Measurements from ENCODE around the gene TCF12.
"Not testable (repeated sequence)": the region's sequence is repeated elsewhere in the genome, so short reads cannot be mapped to it uniquely, and the experiment has no call there.

Gene TCF12

GRCh38 chr15:57147621-57148020 lies 229.2 kb downstream of the TCF12 start:
- DNase-seq, result no peak

- DNase-seq, result no peak
Measured at GRCh38 chr15:57148262-57148661, 229.8 kb downstream of the TCF12 start.

DNA sequence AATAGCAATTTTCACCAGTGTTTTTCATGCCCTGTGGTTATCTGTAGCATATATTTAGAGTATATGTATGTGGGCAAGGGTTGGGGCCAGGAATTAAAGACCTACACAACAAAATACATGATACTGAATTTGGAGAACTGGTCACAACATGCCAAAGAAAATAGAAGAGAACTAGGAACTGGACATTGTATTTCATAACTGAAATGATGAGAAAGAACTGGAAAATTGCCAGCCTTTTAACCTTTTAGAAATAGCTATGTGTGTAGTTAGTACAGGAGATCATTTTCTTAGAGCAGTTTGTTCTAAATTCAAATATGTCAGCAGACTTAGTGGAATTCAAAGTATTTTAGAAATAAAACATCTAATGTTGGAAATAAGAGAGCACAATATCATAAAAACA lies 230.8 kb downstream of the TCF12 start:
- DNase-seq, result no peak

DNA sequence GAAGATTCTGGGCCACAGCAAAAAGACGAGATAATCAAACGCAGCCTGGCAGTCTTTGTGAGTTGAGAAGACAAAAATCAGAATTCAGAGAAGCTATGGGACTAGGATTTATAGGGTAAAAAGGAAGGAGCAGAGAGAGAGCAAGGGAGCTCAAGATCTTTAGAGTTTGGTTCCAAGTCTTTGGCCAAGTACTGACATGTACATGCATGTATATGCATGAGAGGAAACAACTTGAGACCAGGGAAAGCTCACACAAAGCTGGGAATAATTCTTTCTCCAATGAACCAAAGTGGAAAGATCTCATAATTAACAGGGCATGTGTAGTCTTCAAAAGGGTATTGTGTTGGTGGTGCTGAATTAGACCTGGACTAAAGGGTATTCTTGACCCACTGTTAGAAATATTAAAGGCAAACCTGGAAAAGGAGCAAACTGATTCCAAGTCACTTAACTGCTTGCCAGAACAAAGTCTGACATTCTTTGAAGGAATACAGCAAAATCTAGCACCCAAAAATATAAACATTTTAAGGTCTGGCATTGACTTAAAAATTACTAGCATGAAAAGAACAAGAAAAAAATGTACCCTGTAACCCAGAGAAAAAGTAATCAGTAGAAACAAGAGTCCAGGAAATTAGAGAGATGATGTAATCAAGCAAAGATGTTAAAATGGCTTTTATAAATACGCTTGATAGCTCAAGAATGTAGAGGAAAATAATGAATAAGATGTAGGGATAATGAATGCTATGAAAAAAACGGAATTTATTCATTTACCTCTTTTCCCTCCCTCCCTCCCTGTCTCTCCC lies 231.8 kb downstream of the TCF12 start:
- DNase-seq, result no peak

GRCh38 chr15:57150866-57151203 lies 232.4 kb downstream of the TCF12 start:
- not testable (repeated sequence) for DNase-seq

DNA sequence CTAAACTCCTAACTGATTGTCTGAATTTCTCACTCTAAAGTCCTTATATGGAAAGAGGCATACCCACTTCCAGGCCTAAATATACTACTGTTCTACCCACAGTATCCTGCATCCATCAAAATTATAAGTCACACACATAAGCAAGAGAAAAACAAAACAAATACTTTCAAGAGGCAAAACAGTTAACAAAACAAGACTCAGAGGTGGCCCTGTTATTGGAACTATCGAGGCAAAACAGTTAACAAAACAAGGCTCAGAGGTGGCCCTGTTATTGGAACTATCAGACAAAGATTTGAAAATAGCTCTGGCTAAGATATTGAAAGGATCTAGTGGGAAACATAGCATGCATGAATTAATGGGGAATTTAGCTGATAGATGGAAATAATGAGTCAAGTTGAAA lies 233.7 kb downstream of the TCF12 start:
- no peak for DNase-seq

DNA sequence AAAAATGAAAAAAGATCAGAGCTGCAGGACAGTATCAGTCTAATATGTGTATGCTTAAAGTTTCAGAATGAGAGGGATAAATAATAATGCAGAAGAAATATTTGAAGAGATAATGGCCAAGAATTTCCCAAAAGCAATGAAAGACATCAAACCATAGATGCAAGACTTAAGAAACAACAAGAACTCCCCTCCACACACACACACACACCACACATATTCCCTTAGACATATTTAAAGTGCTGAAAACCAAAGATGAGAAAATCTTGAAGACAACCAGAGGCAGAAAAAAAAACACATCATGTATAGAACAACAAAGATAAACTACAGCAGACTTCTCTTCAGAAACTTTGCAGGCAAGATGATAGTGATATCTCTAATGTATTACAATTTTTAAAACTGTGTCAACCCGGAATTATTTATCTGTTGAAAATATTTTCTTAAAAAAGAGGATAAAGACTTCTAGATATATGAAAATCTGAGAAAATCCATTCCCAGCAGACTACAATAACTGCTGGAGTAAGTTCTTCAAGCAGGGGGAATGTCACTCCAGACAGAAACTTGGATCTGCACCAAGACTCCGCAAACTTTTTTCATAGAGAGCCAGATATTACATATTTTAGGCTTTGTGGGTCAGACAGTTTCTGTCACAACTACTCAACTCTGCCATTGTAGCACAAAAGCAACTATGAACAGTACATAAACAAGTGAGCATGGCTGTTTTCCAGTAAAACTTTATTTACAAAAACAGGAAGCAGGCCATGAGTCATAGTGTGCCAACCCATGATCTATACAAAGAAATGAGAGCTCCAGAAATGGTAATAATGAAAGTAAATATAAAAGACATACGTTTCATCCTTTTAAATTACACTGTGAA lies 234.5 kb downstream of the TCF12 start:
- DNase-seq, result no peak

- DNase-seq, result no peak
Measured at GRCh38 chr15:57156210-57156884, 237.9 kb downstream of the TCF12 start.

GRCh38 chr15:57158589-57158988 lies 240.1 kb downstream of the TCF12 start:
- DNase-seq, result no peak

DNA sequence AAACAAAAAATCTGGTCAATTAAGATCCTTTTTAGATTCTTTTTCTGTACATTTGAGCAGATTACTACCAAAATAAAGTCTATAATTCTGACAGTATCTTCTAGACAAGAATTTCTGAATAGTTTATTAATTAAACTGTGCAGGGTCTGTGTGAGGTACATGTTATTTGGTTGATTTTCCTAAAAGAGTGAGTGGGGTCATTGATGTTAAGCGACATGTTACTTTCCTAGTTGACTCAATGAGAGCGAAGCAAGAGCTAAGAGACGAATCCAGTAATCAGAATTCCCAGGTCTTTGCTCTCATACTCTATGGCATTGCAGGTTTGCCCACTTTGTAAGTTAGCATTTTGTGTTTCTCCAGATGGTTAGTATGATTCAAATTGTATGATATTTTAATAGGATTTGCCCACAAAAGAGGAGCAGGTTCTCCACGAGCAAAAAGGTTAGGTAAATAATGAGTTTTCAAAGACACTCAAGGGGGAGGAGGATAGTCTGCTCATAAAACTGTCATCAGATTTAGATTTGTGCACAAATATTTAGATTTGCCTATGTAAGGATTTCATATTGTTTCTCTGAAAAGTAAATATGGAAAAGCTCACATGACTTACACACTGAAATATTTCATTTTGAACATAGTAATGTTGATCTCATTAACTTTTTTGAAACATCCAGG lies 240.7 kb downstream of the TCF12 start:
- no peak for DNase-seq

DNA sequence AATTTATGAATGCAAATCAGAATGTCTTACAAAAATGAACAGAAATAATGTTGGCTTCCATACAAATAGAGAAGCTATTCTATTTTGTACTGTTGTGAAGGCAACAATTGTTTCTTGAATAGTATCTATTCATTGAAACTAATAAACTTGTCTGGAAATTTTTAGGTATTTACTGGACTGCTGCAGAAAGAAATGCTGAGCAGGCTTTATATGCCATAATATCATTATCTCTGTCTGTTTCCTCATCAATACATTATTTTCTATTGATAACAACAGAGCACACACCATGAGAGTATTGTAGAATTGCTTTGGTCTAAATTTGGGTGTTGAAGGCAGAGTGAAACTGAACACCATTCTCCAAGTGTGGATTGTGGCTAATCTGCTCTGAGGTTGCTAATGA lies 241.3 kb downstream of the TCF12 start:
- DNase-seq, result no peak

DNA sequence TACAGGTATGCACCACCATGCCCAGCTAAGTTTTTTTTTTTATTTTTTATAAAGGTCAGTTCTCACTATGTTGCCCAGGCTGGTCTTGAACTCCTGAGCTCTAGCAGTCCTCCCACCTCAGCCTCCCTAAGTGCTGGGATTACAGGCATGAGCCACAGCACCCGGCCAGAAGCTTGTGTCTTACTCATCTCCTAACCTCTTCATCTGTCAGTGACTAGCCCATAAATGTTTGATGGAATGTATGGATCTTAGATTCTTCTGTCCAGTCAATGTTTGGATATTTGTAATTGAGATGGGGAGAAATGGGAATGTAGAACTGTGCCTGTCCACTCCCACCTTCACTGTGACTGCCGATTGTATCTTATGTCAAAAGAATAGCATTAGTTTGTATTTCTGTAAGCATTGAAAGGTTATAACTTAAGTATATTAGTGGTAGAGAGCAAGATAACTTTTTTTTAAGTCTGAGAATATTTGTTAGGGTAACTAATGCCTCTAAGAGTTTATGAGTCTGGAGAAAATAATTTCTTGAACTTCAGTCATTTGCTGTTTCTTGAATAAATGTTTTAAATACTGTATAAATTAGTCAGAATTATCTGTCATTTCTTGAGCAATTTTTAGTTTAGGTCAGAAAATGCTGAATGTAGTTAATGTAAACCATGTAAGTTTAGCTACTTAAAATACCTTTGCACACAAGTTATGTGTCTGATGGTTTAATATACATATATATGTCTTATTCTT lies 242.5 kb downstream of the TCF12 start:
- DNase-seq, result no peak

DNA sequence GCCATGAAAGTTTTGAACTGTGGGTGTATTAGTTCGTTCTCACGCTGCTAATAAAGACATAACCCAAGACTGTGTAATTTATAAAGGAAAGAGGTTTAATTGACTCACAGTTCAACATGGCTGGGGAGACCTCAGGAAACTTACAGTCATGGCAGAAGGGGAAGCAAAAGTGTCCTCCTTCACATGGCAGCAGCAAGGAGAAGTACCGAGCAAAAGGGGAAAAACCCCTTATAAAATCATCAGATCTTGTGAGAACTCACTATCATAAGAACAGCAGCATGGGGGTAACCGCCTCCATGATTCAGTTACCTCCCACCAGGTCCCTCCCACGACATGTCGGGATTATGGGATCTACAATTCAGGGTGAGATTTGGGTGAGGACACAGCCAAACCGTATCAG lies 245.8 kb downstream of the TCF12 start:
- not testable (repeated sequence) for DNase-seq

DNA sequence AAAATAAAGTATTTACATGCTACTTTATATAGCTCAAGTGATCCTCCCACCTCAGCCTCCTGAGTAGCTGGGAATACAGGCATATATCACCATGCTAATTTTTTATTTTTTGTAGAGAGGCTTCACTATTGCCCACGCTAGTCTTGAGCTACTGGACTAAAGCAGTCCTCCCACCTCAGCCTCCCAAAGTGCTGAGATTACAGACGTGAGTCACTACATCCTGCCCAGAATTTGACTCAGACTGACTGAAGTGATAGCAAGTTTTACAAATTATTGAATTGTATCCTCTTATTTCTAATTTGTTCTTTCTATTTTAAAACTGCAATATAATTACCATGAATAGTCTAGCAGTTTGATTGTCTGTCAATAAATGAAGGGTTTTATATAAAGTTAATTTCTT lies 247.5 kb downstream of the TCF12 start:
- DNase-seq, result no peak

GRCh38 chr15:57167821-57168395 lies 249.5 kb downstream of the TCF12 start:
- DNase-seq, result no peak

DNA sequence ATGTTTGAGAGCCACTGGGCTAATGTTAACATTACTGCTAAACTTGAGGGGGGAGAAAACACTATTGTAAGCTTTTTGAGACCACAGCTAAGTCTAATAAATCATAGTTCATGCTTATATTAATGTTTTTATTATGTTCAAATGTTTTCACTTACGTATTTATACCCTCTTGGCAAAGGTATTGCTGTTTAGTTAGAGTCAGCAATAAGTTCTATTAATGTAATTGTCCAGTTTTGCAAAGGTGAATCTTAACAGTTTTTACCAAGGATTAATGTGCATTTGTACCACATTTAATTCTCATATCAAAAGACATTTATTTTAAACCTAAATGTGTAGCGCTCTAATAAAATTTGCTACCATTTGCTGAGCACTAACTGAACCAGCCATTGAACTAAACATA lies 251.2 kb downstream of the TCF12 start:
- DNase-seq, result no peak

GRCh38 chr15:57171426-57171825 lies 253.0 kb downstream of the TCF12 start:
- no peak for DNase-seq

- no peak for DNase-seq
Measured at GRCh38 chr15:57172925-57173324, 254.5 kb downstream of the TCF12 start.

GRCh38 chr15:57183041-57183440 lies 264.6 kb downstream of the TCF12 start:
- no peak for DNase-seq

DNA sequence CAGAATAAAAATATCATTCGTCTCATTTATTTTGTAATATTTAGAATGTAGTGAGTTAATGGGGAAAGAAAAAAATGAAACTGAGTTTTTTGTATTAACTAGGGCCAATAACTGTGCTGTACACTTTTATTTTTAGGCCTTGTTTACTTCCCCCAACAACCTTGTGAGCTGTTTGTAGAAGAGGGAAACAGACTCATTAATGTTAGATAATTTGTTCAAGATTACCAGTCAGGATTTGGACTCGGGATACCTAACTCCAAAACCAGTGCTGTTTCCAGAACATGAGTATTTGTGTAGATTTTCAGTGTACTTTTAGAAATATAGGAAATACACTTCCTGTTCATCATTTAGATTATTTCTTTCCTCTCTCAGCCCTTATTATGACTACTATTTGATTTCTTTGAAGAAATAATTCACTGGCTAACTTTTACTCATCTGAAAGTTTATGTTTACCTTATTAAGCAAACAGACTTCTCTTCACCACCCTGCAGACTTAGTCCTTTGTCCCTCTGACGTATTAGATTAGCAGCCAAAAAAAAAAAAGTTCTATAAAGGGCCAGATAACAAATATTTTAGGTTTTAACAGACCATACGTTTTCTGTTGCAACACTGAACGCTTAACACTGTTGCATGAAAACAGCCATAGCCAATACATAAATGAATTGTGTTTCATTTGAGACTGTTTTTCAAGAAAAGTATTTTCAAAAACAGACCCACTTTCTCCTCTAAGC lies 265.3 kb downstream of the TCF12 start:
- DNase-seq, result no peak

DNA sequence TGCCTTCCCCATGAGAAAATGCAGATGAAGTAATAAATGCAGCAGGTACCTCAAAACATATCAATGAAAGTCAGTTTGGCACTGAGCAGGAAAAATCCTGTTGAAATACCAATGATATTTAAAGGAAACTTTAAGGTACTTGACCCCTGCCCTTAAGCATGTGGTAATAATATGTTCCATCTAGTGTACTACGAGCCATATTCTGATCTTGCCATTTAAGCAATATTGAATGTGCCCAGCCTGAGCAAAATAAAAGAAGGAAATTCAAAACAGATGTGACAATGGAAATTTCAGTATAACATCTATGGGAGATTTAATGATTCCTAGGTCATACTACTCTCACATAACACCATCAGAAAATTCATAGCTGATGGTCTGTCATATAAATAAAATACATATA lies 266.1 kb downstream of the TCF12 start:
- no peak for DNase-seq

Data from activated effector memory CD4-positive, alpha-beta T cell treated with anti-CD3 and anti-CD28 coated beads, Interleukin-2, amount 50 U/mL, for 16 hours (primary cell).